Neural progenitor cell (in vitro differentiated cells): Measurements from ENCODE around the gene BDH1. TPM values are rescaled to one million over a fixed set of nuclear protein-coding genes. Genes with fewer than 3 reads are reported as not detected.

ENCODE experiments used
- DNase-seq: peaks from one replicate; pipeline ENCODE4 v3.0.0-alpha.2; 2016; ENCODE audit warnings: low spot score
- H2AFZ ChIP-seq: fragments of 200-600 bp; sonication (generic); replicated peaks from 2 replicates; pipeline ENCODE4 v1.6.1; 2016; ENCODE audit warnings: antibody characterized with exemption
- H3F3A ChIP-seq: fragments of 200-600 bp; sonication (generic); 2 replicates; pipeline ENCODE4 v1.6.1; 2016; ENCODE audit warnings: antibody characterized with exemption, low read depth
- H3K27ac ChIP-seq: fragments of 200-600 bp; sonication (generic); 2 replicates; pipeline ENCODE4 v1.5.1; 2016; ENCODE audit warnings: mild to moderate bottlenecking
- H3K27me3 ChIP-seq: fragments of 200-600 bp; sonication (generic); 2 replicates; pipeline ENCODE4 v1.6.1; 2016; ENCODE audit warnings: mild to moderate bottlenecking, moderate library complexity
- H3K36me3 ChIP-seq: fragments of 200-600 bp; sonication (generic); 2 replicates; pipeline ENCODE4 v1.5.1; 2016
- H3K4me1 ChIP-seq: fragments of 200-600 bp; sonication (generic); 2 replicates; pipeline ENCODE4 v1.6.1; 2016; ENCODE audit warnings: mixed run types
- H3K4me2 ChIP-seq: fragments of 200-600 bp; sonication (generic); 2 replicates; pipeline ENCODE4 v1.6.1; 2016
- H3K4me3 ChIP-seq: fragments of 200-600 bp; sonication (generic); 2 replicates; pipeline ENCODE4 v1.5.1; 2016
- H3K79me2 ChIP-seq: fragments of 200-600 bp; sonication (generic); 2 replicates; pipeline ENCODE4 v1.6.1; 2016; ENCODE audit warnings: low read depth
- H3K9ac ChIP-seq: fragments of 200-600 bp; sonication (generic); 2 replicates; pipeline ENCODE4 v1.6.1; 2016
- H3K9me3 ChIP-seq: fragments of 200-600 bp; sonication (generic); 2 replicates; pipeline ENCODE4 v1.5.1; 2016; ENCODE audit warnings: low read depth
- H4K20me1 ChIP-seq: fragments of 200-600 bp; sonication (generic); 2 replicates; pipeline ENCODE4 v1.6.1; 2016; ENCODE audit warnings: low read depth
- H3K27ac Mint-ChIP-seq: 3 replicates; pipeline ENCODE4 v1.8.0; 2021; ENCODE audit warnings: mixed read lengths
- H3K27me3 Mint-ChIP-seq: 2 replicates; pipeline ENCODE4 v1.8.0; 2022; ENCODE audit warnings: low read depth, mild to moderate bottlenecking, inconsistent platforms, moderate library complexity, mixed read lengths; ENCODE audit not compliant: insufficient read depth
- H3K36me3 Mint-ChIP-seq: 3 replicates; pipeline ENCODE4 v1.8.0; 2021; ENCODE audit warnings: mixed read lengths
- H3K4me1 Mint-ChIP-seq: 3 replicates; pipeline ENCODE4 v1.8.0; 2021; ENCODE audit warnings: mixed read lengths
- H3K4me3 Mint-ChIP-seq: 3 replicates; pipeline ENCODE4 v1.8.0; 2021; ENCODE audit warnings: mild to moderate bottlenecking, moderate library complexity, mixed read lengths
- H3K9me3 Mint-ChIP-seq: 3 replicates; pipeline ENCODE4 v1.8.0; 2020; ENCODE audit warnings: mixed read lengths
- EZH2 ChIP-seq: fragments of 200-600 bp; sonication (generic); IDR thresholded peaks from 2 replicates; pipeline ENCODE4 v1.6.1; 2017; ENCODE audit warnings: antibody characterized with exemption, mild to moderate bottlenecking, moderate library complexity
- EZH2phosphoT487 ChIP-seq: fragments of 200-600 bp; sonication (generic); IDR thresholded peaks from 2 replicates; pipeline ENCODE4 v1.6.1; 2017; ENCODE audit warnings: antibody characterized with exemption
- total RNA-seq: library from RNA; depleted of rRNA; stranded (reverse); fragments of >200 nt; gene quantifications from 2 replicates; pipeline ENCODE4 v1.2.3, GENCODE V29; 2015; ENCODE audit warnings: low replicate concordance
- TF ChIP-seq, protein P1 (sequence below): fragments of 200-600 bp; sonication (generic); IDR thresholded peaks from 2 replicates; pipeline ENCODE4 v1.5.1; 2017; ENCODE audit warnings: antibody characterized with exemption, mild to moderate bottlenecking

The BDH1 gene
- total RNA-seq, 1 donor from 2014 or later = 19.4 TPM

DNA sequence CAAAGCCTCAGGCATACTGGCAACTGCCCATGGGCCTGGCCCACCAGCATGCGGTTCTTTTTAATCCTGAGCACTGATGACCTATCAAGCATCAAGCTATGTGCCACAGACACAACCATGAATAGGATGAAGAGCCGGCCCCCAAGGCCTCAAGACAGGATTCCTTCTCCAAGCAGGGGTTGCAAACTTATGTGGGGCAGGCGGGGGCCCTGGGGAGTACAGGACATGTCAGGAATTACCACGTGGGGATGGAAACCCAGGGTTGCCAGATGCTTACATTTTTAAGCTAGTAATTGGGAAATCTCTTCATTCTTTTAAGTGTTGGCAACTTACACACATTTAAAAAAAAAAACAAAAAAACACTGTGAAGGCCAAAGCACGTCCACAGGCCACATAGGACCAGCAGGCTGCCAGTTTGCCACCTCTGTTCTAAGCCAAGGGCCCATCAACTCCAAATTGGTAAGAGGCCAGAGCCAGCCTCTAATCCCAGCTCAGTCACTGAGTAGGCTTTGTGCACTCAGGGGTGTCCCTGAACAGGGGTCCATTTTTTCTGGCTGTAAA, 32.8 kb downstream of the BDH1 start:
- Mint-ChIP-seq H3K27ac (no peak overlapping the region), H3K27me3 (peaks cover 12% of the 10 kb centered on the region)
- DNase-seq = no peak

DNA sequence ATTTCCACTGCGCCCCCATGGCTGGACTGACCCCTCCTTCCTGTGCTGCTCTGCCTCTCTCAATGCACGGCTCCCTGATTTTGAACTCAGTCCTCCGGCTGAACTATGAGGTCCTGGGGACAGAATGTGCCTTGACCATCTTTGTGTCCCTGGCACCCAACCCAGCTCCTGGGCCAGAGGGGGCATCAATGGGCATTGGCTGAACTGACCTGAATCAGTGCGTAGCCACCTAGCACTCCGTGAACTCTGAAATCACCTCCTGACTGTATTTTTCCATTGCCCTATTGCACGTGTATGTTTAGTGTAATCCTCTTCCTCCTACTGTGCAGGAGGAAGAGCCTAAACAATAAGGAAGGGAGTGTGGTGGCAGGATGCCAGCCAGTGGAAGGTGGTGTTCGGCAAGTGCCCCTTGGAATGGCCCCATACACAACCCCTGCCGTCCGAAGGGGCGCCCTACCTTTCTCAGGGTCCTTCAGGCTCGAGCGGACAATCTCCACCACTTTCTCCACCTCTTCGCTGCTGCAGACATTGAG, 33.5 kb downstream of the BDH1 start:
- Mint-ChIP-seq H3K4me3 (peak overlapping the region; percentile 63), H3K36me3 (no peaks in the 10 kb centered on the region), H3K4me1 (peaks cover 33% of the 10 kb centered on the region), H3K27me3 (peaks cover 12% of the 10 kb centered on the region), H3K27ac (peak overlapping the region; percentile 20), H3K9me3 (peaks cover 3% of the 10 kb centered on the region)
- no peak for DNase-seq
- Histone ChIP-seq H4K20me1 (no peaks in the 10 kb centered on the region), H3K4me1 (no peaks in the 10 kb centered on the region), H3K9me3 (no peaks in the 10 kb centered on the region), H3F3A (peaks cover 14% of the 10 kb centered on the region), H2AFZ (no peak overlapping the region), H3K9ac (no peak overlapping the region), H3K27ac (no peak overlapping the region), H3K36me3 (no peaks in the 10 kb centered on the region), H3K4me2 (no peak overlapping the region), H3K79me2 (no peaks in the 10 kb centered on the region), H3K4me3 (no peak overlapping the region), H3K27me3 (no peaks in the 10 kb centered on the region)
- TF ChIP-seq EZH2phosphoT487 (no peak), EZH2 (no peak)
- TF ChIP-seq, protein P1, sequence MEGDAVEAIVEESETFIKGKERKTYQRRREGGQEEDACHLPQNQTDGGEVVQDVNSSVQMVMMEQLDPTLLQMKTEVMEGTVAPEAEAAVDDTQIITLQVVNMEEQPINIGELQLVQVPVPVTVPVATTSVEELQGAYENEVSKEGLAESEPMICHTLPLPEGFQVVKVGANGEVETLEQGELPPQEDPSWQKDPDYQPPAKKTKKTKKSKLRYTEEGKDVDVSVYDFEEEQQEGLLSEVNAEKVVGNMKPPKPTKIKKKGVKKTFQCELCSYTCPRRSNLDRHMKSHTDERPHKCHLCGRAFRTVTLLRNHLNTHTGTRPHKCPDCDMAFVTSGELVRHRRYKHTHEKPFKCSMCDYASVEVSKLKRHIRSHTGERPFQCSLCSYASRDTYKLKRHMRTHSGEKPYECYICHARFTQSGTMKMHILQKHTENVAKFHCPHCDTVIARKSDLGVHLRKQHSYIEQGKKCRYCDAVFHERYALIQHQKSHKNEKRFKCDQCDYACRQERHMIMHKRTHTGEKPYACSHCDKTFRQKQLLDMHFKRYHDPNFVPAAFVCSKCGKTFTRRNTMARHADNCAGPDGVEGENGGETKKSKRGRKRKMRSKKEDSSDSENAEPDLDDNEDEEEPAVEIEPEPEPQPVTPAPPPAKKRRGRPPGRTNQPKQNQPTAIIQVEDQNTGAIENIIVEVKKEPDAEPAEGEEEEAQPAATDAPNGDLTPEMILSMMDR = no peak

More for the DNA sequence above, 32.8 kb downstream of the BDH1 start:
- Histone ChIP-seq H3K4me1 (no peaks in the 10 kb centered on the region), H3F3A (peaks cover 14% of the 10 kb centered on the region), H3K79me2 (no peaks in the 10 kb centered on the region), H4K20me1 (no peaks in the 10 kb centered on the region), H2AFZ (no peak overlapping the region), H3K4me2 (no peak overlapping the region), H3K27ac (no peak overlapping the region), H3K4me3 (no peak overlapping the region), H3K27me3 (no peaks in the 10 kb centered on the region), H3K9ac (no peak overlapping the region), H3K9me3 (no peaks in the 10 kb centered on the region), H3K36me3 (no peaks in the 10 kb centered on the region)
- Mint-ChIP-seq H3K4me1 (peaks cover 33% of the 10 kb centered on the region), H3K9me3 (peaks cover 3% of the 10 kb centered on the region), H3K36me3 (no peaks in the 10 kb centered on the region), H3K4me3 (no peak overlapping the region)
- TF ChIP-seq EZH2 (no peak), EZH2phosphoT487 (no peak)
- TF ChIP-seq, protein P1 = no peak

- no peak overlapping the region for H3K9ac ChIP-seq
- H2AFZ ChIP-seq = no peak overlapping the region
- peak overlapping the region; percentile 23 for H3K4me2 ChIP-seq
These were observed 34.2 kb downstream of the BDH1 start for GRCh38 chr3:197521277-197522182.

More at GRCh38 chr3:197521277-197522182, 34.2 kb downstream of the BDH1 start:
- peaks cover 3% of the 10 kb centered on the region for H3K9me3 Mint-ChIP-seq
- peaks cover 35% of the 10 kb centered on the region for H3K4me1 Mint-ChIP-seq
- H3K4me3 Mint-ChIP-seq = peak overlapping the region; percentile 63
- Histone ChIP-seq H3K79me2 (no peaks in the 10 kb centered on the region), H3K27ac (no peak overlapping the region), H3K4me3 (no peak overlapping the region), H3F3A (peaks cover 14% of the 10 kb centered on the region), H3K4me1 (no peaks in the 10 kb centered on the region), H3K9me3 (no peaks in the 10 kb centered on the region), H3K27me3 (no peaks in the 10 kb centered on the region), H4K20me1 (no peaks in the 10 kb centered on the region), H3K36me3 (no peaks in the 10 kb centered on the region)
- H3K27me3 Mint-ChIP-seq = peaks cover 9% of the 10 kb centered on the region
- DNase-seq = no peak
- H3K36me3 Mint-ChIP-seq = no peaks in the 10 kb centered on the region
- TF ChIP-seq EZH2phosphoT487 (no peak), EZH2 (no peak)
- TF ChIP-seq, protein P1 = no peak
- H3K27ac Mint-ChIP-seq = peak overlapping the region; percentile 50
